ENCODE data around the gene HOPX. TPM values are rescaled to one million over a fixed set of nuclear protein-coding genes. Genes with fewer than 3 reads are reported as not detected.

The HOPX gene
- total and polyA plus RNA-seq, 2 of the 8 experiments (the other 6 are each of a cell fraction or from before 2014, with no cell fraction given): not detected

DNA sequence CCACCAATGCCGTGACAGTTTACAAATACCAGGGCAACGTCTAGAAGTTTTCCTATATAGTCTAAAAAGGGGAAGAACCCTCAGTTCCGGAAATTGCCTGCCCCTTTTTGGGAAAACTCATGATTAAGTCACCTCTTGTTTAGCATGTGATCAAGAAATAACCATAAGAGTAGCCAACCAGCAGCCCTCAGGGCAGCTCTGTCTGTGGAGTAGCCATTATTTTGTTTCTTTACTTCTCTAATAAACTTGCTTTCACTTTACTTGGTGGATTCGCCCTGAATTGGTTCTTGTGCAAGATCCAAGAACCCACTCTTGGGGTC, 20.0 kb upstream of the HOPX start:
- CTCF ChIA-PET (ENCODE audit: partially characterized antibody): interaction anchor here (0.8 to 1.5 kb wide), 4 partner anchors 9 to 98 kb away, joined by 3 read pairs; no protein-coding TSS in a partner anchor
- H2BK120ac ChIP-seq (replicated peaks; ENCODE audit: low read depth, low read length): no peak overlapping the region
- no peak overlapping the region for H2BK12ac ChIP-seq (ENCODE audit: low read depth, low read length)
- H2AK5ac ChIP-seq (ENCODE audit: low read depth, low read length): no peak overlapping the region
- POLR2A ChIA-PET (ENCODE audit: partially characterized antibody): no interaction called here
- no peaks in the 10 kb centered on the region for H3K79me2 ChIP-seq (ENCODE audit: control insufficient read depth in 1 of 2, insufficient read depth in 2 of 2, low read length in 2 of 2)
- TF ChIP-seq POU5F1 (IDR thresholded peaks at IDR 0.05; ENCODE audit: low read depth, low read length) (no peak), POLR2AphosphoS5 (IDR thresholded peaks at IDR 0.05; ENCODE audit: low read depth, low read length) (no peak), SIRT6 (IDR thresholded peaks at IDR 0.05; ENCODE audit: low read length) (no peak), MAX (IDR thresholded peaks at IDR 0.05) (no peak), KDM5A (IDR thresholded peaks at IDR 0.05; ENCODE audit: low read length) (no peak), TAF7 (optimal IDR thresholded peaks at IDR 0.05; ENCODE audit: borderline replicate concordance, low read depth, low read length) (no peak), POLR2A (IDR thresholded peaks at IDR 0.05; ENCODE audit: control extremely low read depth in 1 of 2, low read depth in 2 of 2, low read length in 2 of 2) (no peak), SAP30 (IDR thresholded peaks at IDR 0.05; ENCODE audit: insufficient read depth, insufficient replicate concordance, low read length) (no peak), RFX5 (IDR thresholded peaks at IDR 0.05; ENCODE audit: borderline replicate concordance, low read depth, low read length) (no peak), BCL11A (IDR thresholded peaks at IDR 0.05; ENCODE audit: low read depth in 2 of 2, low read length in 2 of 2) (no peak), SP4 (IDR thresholded peaks at IDR 0.05; ENCODE audit: low read length) (no peak)
- no peak overlapping the region for H3K56ac ChIP-seq (replicated peaks; ENCODE audit: insufficient read length, low read depth, low read length)
- H2AFZ ChIP-seq (ENCODE audit: low read length): no peak overlapping the region
- no peaks in the 10 kb centered on the region for H3K36me3 ChIP-seq (ENCODE audit: control insufficient read depth in 2 of 4, insufficient read depth in 4 of 4, low read length in 3 of 4)
- peaks cover 2% of the 10 kb centered on the region; the same call in 1 of the 2 replicates for H3K23me2 ChIP-seq (ENCODE audit: low read depth, low read length)
- H3K4me1 ChIP-seq (replicated peaks in 1 of 4; ENCODE audit: control insufficient read depth in 3 of 4, insufficient read depth in 4 of 4, low read length in 3 of 4): 0 out of 7 replicates have a peak, but pooled peaks cover 0 to 2% (median 0%) of the 10 kb centered on the region in 4 experiments
- no peak for DNase-seq (ENCODE audit: low read depth in 1 of 2, low spot score in 2 of 2)
- H3K4me2 ChIP-seq (ENCODE audit: insufficient read depth in 1 of 2, low read depth in 2 of 2, low read length in 2 of 2): no peak overlapping the region
- no peaks in the 10 kb centered on the region for H4K20me1 ChIP-seq (replicated peaks in 1 of 2; ENCODE audit: control insufficient read depth in 1 of 2, insufficient read depth in 2 of 2, low read length in 2 of 2)
- H3K18ac ChIP-seq (ENCODE audit: extremely low read depth, low read length): no peak overlapping the region
- no peak overlapping the region for H3K4me3 ChIP-seq (ENCODE audit: extremely low read depth in 1 of 4, insufficient read depth in 2 of 4, low read depth in 3 of 4, low read length in 4 of 4)
- H3K79me1 ChIP-seq (ENCODE audit: low read depth, low read length): no peaks in the 10 kb centered on the region
- no peak overlapping the region for H3K23ac ChIP-seq (ENCODE audit: insufficient read length)
- no peaks in the 10 kb centered on the region; a peak in 1 of 7 replicates for H3K27me3 ChIP-seq (replicated peaks in 1 of 4; ENCODE audit: control insufficient read depth in 3 of 4, extremely low read depth in 1 of 4, insufficient read depth in 3 of 4, low read length in 3 of 4)
- FAIRE-seq: no peak
- no peak overlapping the region for H3K27ac ChIP-seq (ENCODE audit: low read depth, low read length)
- no peak overlapping the region for H3K4ac ChIP-seq (replicated peaks; ENCODE audit: insufficient read length, low read depth, low read length)
- no peak overlapping the region for H4K91ac ChIP-seq (replicated peaks; ENCODE audit: insufficient read length, low read length)
- no peak overlapping the region for H2BK15ac ChIP-seq (ENCODE audit: low read length)
- no peaks in the 10 kb centered on the region for H3K9me3 ChIP-seq (ENCODE audit: insufficient read depth in 2 of 2, low read depth in 1 of 2, low read length in 1 of 2)
- H3K9ac ChIP-seq (replicated peaks in 1 of 4; ENCODE audit: extremely low read depth in 1 of 4, low read depth in 3 of 4, low read length in 3 of 4): no peak overlapping the region
- no peak overlapping the region for H2BK5ac ChIP-seq (ENCODE audit: low read depth, low read length)
- WGBS, 2 experiments (ENCODE audit: extremely low coverage in 1 of 2, insufficient coverage in 1 of 2, insufficient read length in 1 of 2, insufficient replicate concordance in 2 of 2, low coverage in 1 of 2, low lambda C conversion rate in 2 of 2, missing lambda C conversion rate in 1 of 2): 84% methylated on average over 4 of the region's 4 CpGs; no CpG with 5 or more reads in 1 of the 2 experiments
- no peak overlapping the region for H4K8ac ChIP-seq (ENCODE audit: extremely low read depth, insufficient read depth, low read length)
- no peak overlapping the region for H2BK20ac ChIP-seq (ENCODE audit: low read length)
- H4K5ac ChIP-seq (ENCODE audit: insufficient read length, low read depth, low read length): no peak overlapping the region
- no peak overlapping the region for H3K14ac ChIP-seq (ENCODE audit: insufficient read length)

Measured in H1 (cell line).